Keratinocyte (primary cell): ENCODE results near the gene ARVCF. TPM values are rescaled to one million over a fixed set of nuclear protein-coding genes. Genes with fewer than 3 reads are reported as not detected.

Experiments
- DNase-seq: peaks from one replicate; pipeline ENCODE4 v3.0.0-alpha.2; 2011; ENCODE audit warnings: low read depth, missing footprints, low spot score
- FAIRE-seq: peaks from 2 replicates; lab custom pipeline; 2011; peaks lifted over from hg19 to GRCh38; lab: Jason Lieb, UNC
- H2AFZ ChIP-seq: 2 replicates; pipeline ENCODE4 v1.6.0; 2012; ENCODE audit warnings: low read length, control low read depth, inconsistent platforms; ENCODE audit not compliant: control insufficient read depth
- H3K27ac ChIP-seq: 2 replicates; pipeline ENCODE4 v1.5.1; 2011; ENCODE audit warnings: low read length; ENCODE audit not compliant: control insufficient read depth, insufficient read depth
- H3K27me3 ChIP-seq: 3 replicates; pipeline ENCODE4 v1.6.0; 2011; ENCODE audit warnings: low read length; ENCODE audit not compliant: control insufficient read depth, insufficient read depth; ENCODE audit errors: extremely low read depth
- H3K36me3 ChIP-seq, 2 experiments: 2 replicates in 1 of 2; 3 replicates in 1 of 2; pipeline ENCODE4 v1.5.1; 2011; ENCODE audit warnings: low read length in 2 of 2, mild to moderate bottlenecking in 1 of 2; ENCODE audit not compliant: control insufficient read depth in 2 of 2, insufficient read depth in 2 of 2; ENCODE audit errors: extremely low read depth in 1 of 2
- H3K4me1 ChIP-seq: 3 replicates; pipeline ENCODE4 v1.5.1; 2011; ENCODE audit warnings: low read length; ENCODE audit not compliant: control insufficient read depth, insufficient read depth; ENCODE audit errors: extremely low read depth
- H3K4me2 ChIP-seq: 3 replicates; pipeline ENCODE4 v1.6.0; 2011; ENCODE audit warnings: low read depth, low read length; ENCODE audit not compliant: control insufficient read depth, insufficient read depth; ENCODE audit errors: extremely low read depth
- H3K4me3 ChIP-seq, 3 experiments: fragments of 200-600 bp in 1 of 3; sonication (generic) in 1 of 3; 2 replicates in 2 of 3; 3 replicates in 1 of 3; pipeline ENCODE4 v1.5.1; 2011 to 2016; ENCODE audit warnings: low read length in 3 of 3, mild to moderate bottlenecking in 3 of 3, control low read depth in 2 of 3, inconsistent platforms in 1 of 3, low read depth in 1 of 3, mixed read lengths in 1 of 3, mixed run types in 1 of 3, moderate library complexity in 1 of 3; ENCODE audit not compliant: control insufficient read depth in 2 of 3, insufficient read depth in 2 of 3; ENCODE audit errors: extremely low read depth in 1 of 3
- H3K79me2 ChIP-seq: 2 replicates; pipeline ENCODE4 v1.6.0; 2012; ENCODE audit warnings: low read length; ENCODE audit not compliant: control insufficient read depth, insufficient read depth
- H3K9ac ChIP-seq: 3 replicates; pipeline ENCODE4 v1.6.0; 2011; ENCODE audit warnings: low read length; ENCODE audit not compliant: control insufficient read depth, insufficient read depth; ENCODE audit errors: extremely low read depth
- H3K9me1 ChIP-seq: 3 replicates; pipeline ENCODE4 v1.6.0; 2011; ENCODE audit warnings: low read length; ENCODE audit not compliant: control insufficient read depth, insufficient read depth; ENCODE audit errors: extremely low read depth
- H3K9me3 ChIP-seq: 2 replicates; pipeline ENCODE4 v1.5.1; 2012; ENCODE audit warnings: low read depth, low read length; ENCODE audit not compliant: control insufficient read depth
- H4K20me1 ChIP-seq: 3 replicates; pipeline ENCODE4 v1.6.0; 2011; ENCODE audit warnings: low read length; ENCODE audit not compliant: control insufficient read depth, insufficient read depth; ENCODE audit errors: extremely low read depth
- EZH2 ChIP-seq: IDR thresholded peaks from one replicate; pipeline ENCODE4 v1.6.1; 2012; ENCODE audit warnings: inconsistent platforms, mild to moderate bottlenecking, low read length, moderate library complexity
- dilution Hi-C: fragments of 300-500 bp; cut with MboI; formaldehyde crosslinking; loops from one replicate; pipeline ENCODE4 v1.7.0; 2020; ENCODE audit warnings: low sequenced_read_pairs; ENCODE audit not compliant: extremely low pct_ligation_motif_present
- polyA plus RNA-seq, 5 experiments: library from polyadenylated mRNA; depleted of rRNA in 3 of 5; stranded (reverse) in 3 of 5; stranded (forward) in 1 of 5; unstranded in 1 of 5; fragments of >200 nt; gene quantifications; 1 replicate in 1 of 5; 2 replicates in 3 of 5; 3 replicates in 1 of 5; pipeline versions ENCODE4 v1.2.1 to v1.2.3, GENCODE V29; 2011 to 2012; ENCODE audit warnings: missing spikeins in 2 of 5, low read depth in 1 of 5, low replicate concordance in 1 of 5
- TF ChIP-seq, protein P1 (sequence below), 3 experiments: IDR thresholded peaks in 1 of 3; conservative IDR thresholded peaks in 1 of 3; optimal IDR thresholded peaks in 1 of 3; 2 replicates in 2 of 3; 3 replicates in 1 of 3; pipeline versions ENCODE3 to v1.5.1; 2011; ENCODE audit warnings: low read length in 3 of 3, mild to moderate bottlenecking in 3 of 3, moderate library complexity in 2 of 3, control low read depth in 1 of 3, inconsistent platforms in 1 of 3; ENCODE audit not compliant: insufficient read depth in 2 of 3; ENCODE audit errors: extremely low read depth in 1 of 3

The ARVCF gene
- polyA plus RNA-seq, 1 donor (not counting 4 experiments of a cell fraction or from before 2014, with no cell fraction given), result 5.7 TPM

GRCh38 chr22:19992921-19993355 lies 23.7 kb downstream of the ARVCF start:
- Histone ChIP-seq H3K9ac (no peak overlapping the region), H2AFZ (no peak overlapping the region), H3K4me2 (no peak overlapping the region), H3K9me3 (no peaks in the 10 kb centered on the region), H3K27me3 (peaks cover 15% of the 10 kb centered on the region), H3K36me3 (no peaks in the 10 kb centered on the region), H3K4me3 (no peak overlapping the region), H4K20me1 (no peaks in the 10 kb centered on the region), H3K27ac (no peak overlapping the region), H3K9me1 (no peaks in the 10 kb centered on the region), H3K79me2 (no peaks in the 10 kb centered on the region), H3K4me1 (no peaks in the 10 kb centered on the region)
- FAIRE-seq, result no peak
- dilution Hi-C loops, result no loop called here
- no peak for DNase-seq
- TF ChIP-seq, protein P1, sequence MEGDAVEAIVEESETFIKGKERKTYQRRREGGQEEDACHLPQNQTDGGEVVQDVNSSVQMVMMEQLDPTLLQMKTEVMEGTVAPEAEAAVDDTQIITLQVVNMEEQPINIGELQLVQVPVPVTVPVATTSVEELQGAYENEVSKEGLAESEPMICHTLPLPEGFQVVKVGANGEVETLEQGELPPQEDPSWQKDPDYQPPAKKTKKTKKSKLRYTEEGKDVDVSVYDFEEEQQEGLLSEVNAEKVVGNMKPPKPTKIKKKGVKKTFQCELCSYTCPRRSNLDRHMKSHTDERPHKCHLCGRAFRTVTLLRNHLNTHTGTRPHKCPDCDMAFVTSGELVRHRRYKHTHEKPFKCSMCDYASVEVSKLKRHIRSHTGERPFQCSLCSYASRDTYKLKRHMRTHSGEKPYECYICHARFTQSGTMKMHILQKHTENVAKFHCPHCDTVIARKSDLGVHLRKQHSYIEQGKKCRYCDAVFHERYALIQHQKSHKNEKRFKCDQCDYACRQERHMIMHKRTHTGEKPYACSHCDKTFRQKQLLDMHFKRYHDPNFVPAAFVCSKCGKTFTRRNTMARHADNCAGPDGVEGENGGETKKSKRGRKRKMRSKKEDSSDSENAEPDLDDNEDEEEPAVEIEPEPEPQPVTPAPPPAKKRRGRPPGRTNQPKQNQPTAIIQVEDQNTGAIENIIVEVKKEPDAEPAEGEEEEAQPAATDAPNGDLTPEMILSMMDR (optimal IDR thresholded peaks at IDR 0.05 in 1 of 3, IDR thresholded peaks at IDR 0.05 in 1 of 3, conservative IDR thresholded peaks at IDR 0.05 in 1 of 3; ENCODE audit: extremely low read depth in 1 of 3, insufficient read depth in 2 of 3, low read length in 3 of 3), result no peak
- TF ChIP-seq EZH2, result no peak

DNA sequence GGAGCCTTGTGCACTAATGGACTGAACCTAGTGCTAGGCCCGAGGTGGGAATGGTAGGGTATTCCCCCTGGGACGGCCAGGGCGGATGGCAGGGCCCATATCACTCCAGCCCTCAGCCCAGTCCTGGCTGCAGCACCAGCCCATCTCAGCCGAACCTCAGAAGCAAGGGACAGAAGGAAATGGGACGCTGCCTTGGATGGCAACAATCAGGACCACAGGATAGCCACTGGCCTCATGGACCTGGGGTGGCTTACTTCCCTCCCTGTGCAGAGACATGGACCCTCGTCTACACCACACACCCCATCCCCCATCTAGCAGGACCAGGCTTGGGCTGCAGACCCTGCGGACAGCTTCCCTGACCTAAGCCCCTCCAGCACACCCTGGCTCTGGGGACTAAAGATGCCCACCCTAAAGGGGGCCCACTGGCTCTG lies 24.1 kb downstream of the ARVCF start:
- FAIRE-seq (no peak), DNase-seq (no peak)
- Histone ChIP-seq H3K36me3 (no peaks in the 10 kb centered on the region), H3K4me1 (no peaks in the 10 kb centered on the region), H3K4me2 (no peak overlapping the region), H3K9me1 (no peaks in the 10 kb centered on the region), H4K20me1 (no peaks in the 10 kb centered on the region), H3K9ac (no peak overlapping the region), H3K9me3 (no peaks in the 10 kb centered on the region), H2AFZ (no peak overlapping the region), H3K27me3 (peaks cover 15% of the 10 kb centered on the region), H3K4me3 (no peak overlapping the region), H3K27ac (no peak overlapping the region), H3K79me2 (no peaks in the 10 kb centered on the region)
- dilution Hi-C loops, result no loop called here
- no peak for TF ChIP-seq EZH2
- TF ChIP-seq, protein P1 (optimal IDR thresholded peaks at IDR 0.05 in 1 of 3, IDR thresholded peaks at IDR 0.05 in 1 of 3, conservative IDR thresholded peaks at IDR 0.05 in 1 of 3; ENCODE audit: extremely low read depth in 1 of 3, insufficient read depth in 2 of 3, low read length in 3 of 3), result no peak
